K562 (cell line): Measurements from ENCODE around the gene PRAME. TPM values are rescaled to one million over a fixed set of nuclear protein-coding genes. Genes with fewer than 3 reads are reported as not detected.

ENCODE experiments used
- BRF2 ChIP-seq: IDR thresholded peaks from 3 replicates; pipeline ENCODE4 v1.6.1; 2011; ENCODE audit warnings: borderline replicate concordance, mild to moderate bottlenecking; ENCODE audit not compliant: insufficient read length, insufficient read depth
- DDX20 ChIP-seq: fragments of 450-650 bp; IDR thresholded peaks from 2 replicates; pipeline ENCODE4 v1.6.1; 2016; ENCODE audit warnings: missing genetic modification characterization, low read depth, mild to moderate bottlenecking, missing compliant biosample characterization, moderate library complexity
- GABPA ChIP-seq: fragments of 200-800 bp; sonication (Bioruptor generic); conservative IDR thresholded peaks from 2 replicates; pipeline ENCODE4 v1.6.1; 2016; ENCODE audit warnings: low read depth, missing genetic modification characterization, missing compliant biosample characterization
- HMG20A ChIP-seq: fragments of 450-650 bp; formaldehyde crosslinking; conservative IDR thresholded peaks from 2 replicates; pipeline ENCODE4 v1.4.0; 2020; ENCODE audit warnings: mild to moderate bottlenecking, mixed read lengths
- IRF2 ChIP-seq: sonication (generic); formaldehyde crosslinking; IDR thresholded peaks from 2 replicates; pipeline ENCODE4 v1.8.1; 2022; ENCODE audit warnings: mild to moderate bottlenecking, missing genetic modification reagents
- MAFF ChIP-seq: IDR thresholded peaks from 2 replicates; pipeline ENCODE4 v1.6.1; 2012; ENCODE audit warnings: low read length, improper control_type of control experiment
- NFIC ChIP-seq: fragments of 450-650 bp; IDR thresholded peaks from 2 replicates; pipeline ENCODE4 v1.6.1; 2017; ENCODE audit warnings: mild to moderate bottlenecking, inconsistent platforms
- SAP30 ChIP-seq: fragments of 200-600 bp; sonication (generic); IDR thresholded peaks from 2 replicates; pipeline ENCODE4 v1.6.1; 2012; ENCODE audit warnings: borderline replicate concordance, low read depth, mild to moderate bottlenecking, moderate library complexity, low read length, control low read depth, inconsistent platforms; ENCODE audit not compliant: insufficient read depth, poor library complexity, severe bottlenecking
- SMAD2 ChIP-seq: fragments of 150-350 bp; IDR thresholded peaks from 2 replicates; pipeline ENCODE4 v1.6.1; 2014; ENCODE audit warnings: low read depth, mild to moderate bottlenecking, low read length
- ZBTB2 ChIP-seq: fragments of 450-650 bp; IDR thresholded peaks from 2 replicates; pipeline ENCODE4 v1.6.1; 2016; ENCODE audit warnings: antibody characterized with exemption
- ZBTB34 ChIP-seq: fragments of 250-450 bp; sonication (Bioruptor Pico); IDR thresholded peaks from 2 replicates; pipeline ENCODE4 v1.8.0; 2021; ENCODE audit warnings: mild to moderate bottlenecking, moderate library complexity
- ZHX1 ChIP-seq: fragments of 150-350 bp; conservative IDR thresholded peaks from 2 replicates; pipeline ENCODE4 v1.6.1; 2014; ENCODE audit warnings: low read length
- ZNF184 ChIP-seq: sonication (generic); formaldehyde crosslinking; IDR thresholded peaks from 2 replicates; pipeline ENCODE4 v1.5.0; 2020; ENCODE audit warnings: missing genetic modification reagents
- ZNF3 ChIP-seq: fragments of 250-450 bp; sonication (Bioruptor Pico); IDR thresholded peaks from 2 replicates; pipeline ENCODE4 v1.5.0; 2021; ENCODE audit warnings: mild to moderate bottlenecking, moderate library complexity
- ZNF609 ChIP-seq: sonication (generic); formaldehyde crosslinking; IDR thresholded peaks from 2 replicates; pipeline ENCODE4 v1.8.1; 2023; ENCODE audit warnings: missing genetic modification reagents, mild to moderate bottlenecking, borderline replicate concordance
- polyA plus RNA-seq, 8 experiments: library from polyadenylated mRNA; depleted of rRNA in 4 of 8; stranded (reverse) in 5 of 8; unstranded in 3 of 8; fragments of >200 nt; fragmentation: Nextera tagmentation in 2 of 8; fragmentation: Illumina TruSeq in 1 of 8; extraction: Ambion mirVana in 2 of 8; extraction: Trizol in 1 of 8; gene quantifications; 2 replicates each; pipeline versions ENCODE4 v1.2.1 to v1.2.3, GENCODE V29; 2011 to 2014; ENCODE audit warnings: inconsistent platforms in 1 of 8, missing spikeins in 1 of 8
- total RNA-seq, 7 experiments: library from RNA; depleted of rRNA in 6 of 7; stranded (reverse); fragments of >200 nt in 6 of 7; fragmentation: Illumina TruSeq in 2 of 7; extraction: Trizol in 2 of 7; gene quantifications; 2 replicates each; pipeline versions ENCODE4 v1.2.1 to v1.2.3, GENCODE V29; 2011 to 2021; ENCODE audit warnings: low replicate concordance in 1 of 7

The PRAME gene
- total and polyA plus RNA-seq, 9 of the 15 experiments (the other 6 are each of a cell fraction or from before 2014, with no cell fraction given): 662 to 2,141 (median 1,142) TPM

- TF ChIP-seq BRF2: no peak
- no peak for TF ChIP-seq ZNF3
- TF ChIP-seq IRF2: no peak
- no peak for TF ChIP-seq GABPA (tag)
- TF ChIP-seq ZNF609 (CRISPR knock-in tag): no peak
- no peak for TF ChIP-seq HMG20A (CRISPR knock-in tag)
- TF ChIP-seq ZHX1: no peak
- no peak for TF ChIP-seq SMAD2
- TF ChIP-seq ZBTB34 (CRISPR knock-in tag): no peak
- no peak for TF ChIP-seq ZBTB2
- TF ChIP-seq DDX20 (tag): no peak
- no peak for TF ChIP-seq MAFF
- no peak for TF ChIP-seq SAP30
- no peak for TF ChIP-seq NFIC
- 0 out of 2 replicates have a peak, but pooled peaks have one; percentile 4 for TF ChIP-seq ZNF184 (CRISPR knock-in tag)
Observed at GRCh38 chr22:22573047-22573889, 14.2 kb upstream of the PRAME start (continued).
